22Rv1 (cell line): ENCODE data around the gene NR4A3.

Experiments
- H3K27ac ChIP-seq: fragments of 450-650 bp; 2 replicates; pipeline ENCODE4 v1.5.1; 2017
- CTCF ChIP-seq: fragments of 450-650 bp; IDR thresholded peaks from 2 replicates; pipeline ENCODE4 v1.5.1; 2017; ENCODE audit warnings: mild to moderate bottlenecking
- ZFX ChIP-seq: fragments of 450-650 bp; IDR thresholded peaks from 2 replicates; pipeline ENCODE4 v1.6.1; 2017; ENCODE audit warnings: antibody characterized with exemption, borderline replicate concordance

Gene NR4A3

GRCh38 chr9:99894826-99895225 lies 73.1 kb downstream of the NR4A3 start:
- H3K27ac ChIP-seq: no peak overlapping the region
- TF ChIP-seq CTCF (no peak), ZFX (no peak)

- TF ChIP-seq ZFX: no peak
- no peak for TF ChIP-seq CTCF
- H3K27ac ChIP-seq: no peak overlapping the region
Measured at GRCh38 chr9:99895510-99895909, 73.8 kb downstream of the NR4A3 start.

- no peak overlapping the region for H3K27ac ChIP-seq
- no peak for TF ChIP-seq ZFX
- TF ChIP-seq CTCF: no peak
Measured at GRCh38 chr9:99896119-99896518, 74.4 kb downstream of the NR4A3 start.

- H3K27ac ChIP-seq: no peak overlapping the region
- TF ChIP-seq CTCF (no peak), ZFX (no peak)
Measured at GRCh38 chr9:99903393-99903792, 81.7 kb downstream of the NR4A3 start.

- peak overlapping the region; percentile 80 for H3K27ac ChIP-seq
- TF ChIP-seq ZFX: no peak
- TF ChIP-seq CTCF: no peak
Measured at GRCh38 chr9:99905833-99906402, 84.2 kb downstream of the NR4A3 start.

GRCh38 chr9:99906403-99907207 lies 84.9 kb downstream of the NR4A3 start, which contains the start of gene STX17:
Gene STX17 (plus strand): TSS chr9:99906654. CDS start chr9:99915240, 8,586 bp downstream.
- peak within 1 kb of the TSS; percentile 80 for H3K27ac ChIP-seq
- TF ChIP-seq ZFX (no peak), CTCF (no peak; the same call in 1 of the 2 replicates)

- TF ChIP-seq ZFX (no peak), CTCF (no peak)
- H3K27ac ChIP-seq: peak overlapping the region; percentile 80
Measured at GRCh38 chr9:99907208-99907532, 85.5 kb downstream of the NR4A3 start.
